ENCODE measurements around the gene ABCB11.

DNA sequence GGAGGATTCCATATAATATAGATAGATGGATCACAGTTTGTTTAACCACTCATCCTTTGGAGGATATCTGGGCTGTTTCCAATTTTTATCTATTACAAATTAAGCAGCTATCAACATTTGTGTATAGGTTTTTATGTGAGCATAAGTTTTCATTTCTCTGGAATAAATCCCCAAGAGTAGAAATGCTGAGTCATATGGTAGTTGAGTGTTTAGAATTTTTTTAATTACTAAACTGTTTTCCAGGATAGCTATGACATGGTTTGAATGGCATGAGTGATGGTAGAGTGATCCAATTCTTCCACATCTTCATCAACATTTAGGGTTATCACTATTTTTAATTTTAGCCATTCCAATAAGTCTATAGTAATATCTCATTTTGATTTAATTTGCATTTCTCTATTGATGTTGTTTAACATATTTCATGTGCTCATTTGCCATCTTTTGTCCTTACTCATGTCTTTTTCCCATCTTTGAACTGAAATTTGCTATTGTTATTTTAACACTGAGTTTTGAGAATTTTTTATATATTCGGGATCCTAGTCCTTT lies 31.4 kb downstream of the ABCB11 start:
- TF ChIP-seq, protein P1, sequence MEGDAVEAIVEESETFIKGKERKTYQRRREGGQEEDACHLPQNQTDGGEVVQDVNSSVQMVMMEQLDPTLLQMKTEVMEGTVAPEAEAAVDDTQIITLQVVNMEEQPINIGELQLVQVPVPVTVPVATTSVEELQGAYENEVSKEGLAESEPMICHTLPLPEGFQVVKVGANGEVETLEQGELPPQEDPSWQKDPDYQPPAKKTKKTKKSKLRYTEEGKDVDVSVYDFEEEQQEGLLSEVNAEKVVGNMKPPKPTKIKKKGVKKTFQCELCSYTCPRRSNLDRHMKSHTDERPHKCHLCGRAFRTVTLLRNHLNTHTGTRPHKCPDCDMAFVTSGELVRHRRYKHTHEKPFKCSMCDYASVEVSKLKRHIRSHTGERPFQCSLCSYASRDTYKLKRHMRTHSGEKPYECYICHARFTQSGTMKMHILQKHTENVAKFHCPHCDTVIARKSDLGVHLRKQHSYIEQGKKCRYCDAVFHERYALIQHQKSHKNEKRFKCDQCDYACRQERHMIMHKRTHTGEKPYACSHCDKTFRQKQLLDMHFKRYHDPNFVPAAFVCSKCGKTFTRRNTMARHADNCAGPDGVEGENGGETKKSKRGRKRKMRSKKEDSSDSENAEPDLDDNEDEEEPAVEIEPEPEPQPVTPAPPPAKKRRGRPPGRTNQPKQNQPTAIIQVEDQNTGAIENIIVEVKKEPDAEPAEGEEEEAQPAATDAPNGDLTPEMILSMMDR (IDR thresholded peaks at IDR 0.05) = no peak
- no peak for TF ChIP-seq POLR2AphosphoS5 (IDR thresholded peaks at IDR 0.05; ENCODE audit: low read depth, low read length)
- no peak for TF ChIP-seq TCF7L2 (IDR thresholded peaks at IDR 0.05; ENCODE audit: low read depth, low read length)
- TF ChIP-seq, protein P2, sequence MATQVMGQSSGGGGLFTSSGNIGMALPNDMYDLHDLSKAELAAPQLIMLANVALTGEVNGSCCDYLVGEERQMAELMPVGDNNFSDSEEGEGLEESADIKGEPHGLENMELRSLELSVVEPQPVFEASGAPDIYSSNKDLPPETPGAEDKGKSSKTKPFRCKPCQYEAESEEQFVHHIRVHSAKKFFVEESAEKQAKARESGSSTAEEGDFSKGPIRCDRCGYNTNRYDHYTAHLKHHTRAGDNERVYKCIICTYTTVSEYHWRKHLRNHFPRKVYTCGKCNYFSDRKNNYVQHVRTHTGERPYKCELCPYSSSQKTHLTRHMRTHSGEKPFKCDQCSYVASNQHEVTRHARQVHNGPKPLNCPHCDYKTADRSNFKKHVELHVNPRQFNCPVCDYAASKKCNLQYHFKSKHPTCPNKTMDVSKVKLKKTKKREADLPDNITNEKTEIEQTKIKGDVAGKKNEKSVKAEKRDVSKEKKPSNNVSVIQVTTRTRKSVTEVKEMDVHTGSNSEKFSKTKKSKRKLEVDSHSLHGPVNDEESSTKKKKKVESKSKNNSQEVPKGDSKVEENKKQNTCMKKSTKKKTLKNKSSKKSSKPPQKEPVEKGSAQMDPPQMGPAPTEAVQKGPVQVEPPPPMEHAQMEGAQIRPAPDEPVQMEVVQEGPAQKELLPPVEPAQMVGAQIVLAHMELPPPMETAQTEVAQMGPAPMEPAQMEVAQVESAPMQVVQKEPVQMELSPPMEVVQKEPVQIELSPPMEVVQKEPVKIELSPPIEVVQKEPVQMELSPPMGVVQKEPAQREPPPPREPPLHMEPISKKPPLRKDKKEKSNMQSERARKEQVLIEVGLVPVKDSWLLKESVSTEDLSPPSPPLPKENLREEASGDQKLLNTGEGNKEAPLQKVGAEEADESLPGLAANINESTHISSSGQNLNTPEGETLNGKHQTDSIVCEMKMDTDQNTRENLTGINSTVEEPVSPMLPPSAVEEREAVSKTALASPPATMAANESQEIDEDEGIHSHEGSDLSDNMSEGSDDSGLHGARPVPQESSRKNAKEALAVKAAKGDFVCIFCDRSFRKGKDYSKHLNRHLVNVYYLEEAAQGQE (IDR thresholded peaks at IDR 0.05; ENCODE audit: insufficient read depth in 1 of 2, low read depth in 2 of 2, low read length in 1 of 2) = no peak
